Cardiac septum (tissue), 1 donor: ENCODE data around the gene BLTP3B. TPM values are rescaled to one million over a fixed set of nuclear protein-coding genes. Genes with fewer than 3 reads are reported as not detected.
"Not testable (repeated sequence)": the region's sequence is repeated elsewhere in the genome, so short reads cannot be mapped to it uniquely, and the experiment has no call there.

ENCODE experiments used
- DNase-seq: peaks from one replicate; pipeline ENCODE4 v3.0.0-alpha.2; 2020; ENCODE audit warnings: low spot score
- intact Hi-C: fragments of 100-400 bp; cut with DNase I; formaldehyde crosslinking; loops from one replicate; pipeline ENCODE4 v1.14.0; 2022
- long read RNA-seq: library from polyadenylated mRNA; unstranded; transcript quantifications from one replicate; pipeline ENCODE4 v2.0.0, GENCODE V29; 2021
- total RNA-seq: library from RNA; stranded (reverse); fragmentation: NEBNext Ultra II Directional; extraction: Animal tissue kit (Norgen Biotek cat#: 25700); gene quantifications from one replicate; pipeline ENCODE4 v1.2.1, GENCODE V29; 2021
- donor health status: DM: no; HTN: no; CAD: no.

The BLTP3B gene
- total RNA-seq = 20.2 TPM
- long read RNA-seq, full-length matches to known transcripts = 3 of 20 reads
- long read RNA-seq, partial matches to known transcripts = 14 of 20 reads
- long read RNA-seq, other reads (novel, unspliced or antisense) = 3 of 20 reads

- peak; percentile 96 for DNase-seq
- intact Hi-C loops = loop anchor here (5.0 to 10.0 kb wide), 2 partner anchors 59 to 122 kb away; partner anchors contain the start of genes ACTR6, DEPDC4 and SCYL2
These were observed at the start of gene BLTP3B for GRCh38 chr12:100142851-100143559. Gene BLTP3B, minus strand, starts transcription at chr12:100142874. Its CDS starts 239 bp downstream, at chr12:100142635.

- intact Hi-C loops = no loop called here
- DNase-seq = no peak
These were observed 47.1 kb upstream of the BLTP3B start for GRCh38 chr12:100189636-100190394.

GRCh38 chr12:100188888-100189635 lies 46.4 kb upstream of the BLTP3B start:
- DNase-seq, intact Hi-C loops: not testable (repeated sequence)

DNA sequence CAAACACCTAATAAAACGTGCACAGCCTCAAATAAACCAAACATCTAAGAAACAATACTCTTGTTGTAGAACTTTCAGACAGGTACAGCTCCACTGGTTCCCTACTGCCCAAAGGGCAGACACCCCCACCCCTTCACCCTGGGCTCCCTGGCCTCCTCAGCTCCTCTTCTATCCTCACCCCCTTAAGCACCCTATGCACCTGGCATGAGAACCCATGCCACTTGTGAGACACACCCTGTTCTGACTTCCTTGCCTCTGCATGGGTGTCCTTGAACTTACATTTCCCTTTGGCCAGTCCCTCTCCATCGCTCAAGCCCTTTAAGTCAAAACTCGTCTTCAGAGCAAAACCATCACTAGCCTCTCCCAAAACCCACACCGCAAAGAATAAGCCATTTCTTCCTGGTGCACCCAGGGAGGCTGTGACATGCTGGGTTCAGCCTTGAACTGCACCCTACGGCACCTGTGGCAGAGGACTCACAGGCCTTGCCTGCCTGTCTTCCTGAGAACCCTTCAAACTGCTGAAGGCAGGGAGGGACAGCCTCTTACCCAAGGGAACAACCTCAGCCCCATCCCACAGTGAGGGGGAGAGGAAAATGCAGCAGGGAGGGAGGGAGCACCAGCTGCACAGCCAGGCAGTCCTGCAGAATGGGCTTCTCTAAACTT lies 45.3 kb upstream of the BLTP3B start:
- no peak for DNase-seq
- intact Hi-C loops = no loop called here

DNA sequence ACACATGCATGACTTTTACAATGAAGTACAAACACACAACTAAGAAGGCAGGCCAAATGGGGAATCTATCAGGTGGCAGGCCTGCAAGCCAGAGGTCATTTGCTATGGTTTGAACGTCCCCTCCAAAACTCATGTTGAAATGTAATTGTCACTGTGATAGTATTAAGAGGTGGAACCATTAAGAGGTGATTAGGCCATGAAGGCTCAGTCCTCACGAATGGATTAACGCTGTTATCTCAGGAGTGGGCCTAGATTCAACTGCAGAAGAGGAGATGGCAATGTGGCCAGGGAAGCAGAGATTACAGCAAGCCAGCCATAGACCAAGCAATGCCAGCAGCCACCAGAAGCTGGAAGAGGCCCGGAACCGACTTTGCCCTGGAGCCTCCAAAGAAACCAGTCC lies 44.4 kb upstream of the BLTP3B start:
- intact Hi-C loops = no loop called here
- DNase-seq = no peak

- DNase-seq = no peak
- intact Hi-C loops = no loop called here
These were observed 43.4 kb upstream of the BLTP3B start for GRCh38 chr12:100186071-100186470.

- intact Hi-C loops = no loop called here
- no peak for DNase-seq
These were observed 42.8 kb upstream of the BLTP3B start for GRCh38 chr12:100185361-100185894.

DNA sequence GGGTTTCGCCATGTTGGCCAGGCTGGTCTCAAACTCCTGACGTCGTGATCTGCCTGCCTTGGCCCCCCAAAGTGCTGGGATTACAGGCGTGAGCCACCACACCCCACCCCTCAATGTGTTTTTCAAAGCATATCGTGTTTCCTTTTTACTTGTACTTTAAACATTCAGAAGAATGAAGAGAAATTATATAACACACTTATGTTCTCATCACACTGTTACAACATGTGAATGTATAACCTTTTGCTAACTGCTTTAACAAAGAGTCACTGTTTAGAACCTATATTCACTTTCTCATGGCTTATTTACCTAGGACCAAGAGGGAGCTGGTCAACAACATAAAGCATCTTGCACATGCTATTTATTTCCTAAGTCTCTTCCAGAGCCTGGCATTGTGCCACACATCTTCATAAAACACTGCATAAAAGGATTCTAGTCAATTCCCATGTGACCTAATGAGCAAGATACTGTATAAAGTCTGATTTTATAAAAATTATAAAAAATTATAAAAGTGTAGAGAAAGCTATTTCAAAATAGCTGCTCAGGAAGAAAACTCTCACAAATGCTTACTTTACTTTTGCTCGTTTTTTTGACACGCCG lies 42.0 kb upstream of the BLTP3B start:
- intact Hi-C loops = no loop called here
- DNase-seq = no peak

DNA sequence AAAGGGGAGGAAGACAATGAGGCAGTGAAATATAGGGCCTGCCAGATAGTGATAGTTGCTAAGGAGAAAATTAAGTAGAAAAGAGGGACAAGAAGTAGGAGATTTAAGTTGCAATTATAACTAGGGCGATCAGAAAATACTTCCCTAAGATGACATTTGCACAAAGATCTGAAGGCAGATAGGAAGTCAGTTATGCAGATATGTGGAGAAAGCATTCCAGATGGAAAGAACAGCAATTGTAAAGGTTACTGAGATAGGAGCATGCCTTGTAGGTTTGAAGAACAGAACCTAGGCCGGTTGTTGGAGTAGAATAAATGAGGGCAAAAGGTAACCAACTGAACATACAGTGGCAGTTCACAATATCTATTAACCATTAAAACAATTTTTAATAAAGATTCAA lies 36.6 kb upstream of the BLTP3B start:
- intact Hi-C loops = no loop called here
- no peak for DNase-seq

DNA sequence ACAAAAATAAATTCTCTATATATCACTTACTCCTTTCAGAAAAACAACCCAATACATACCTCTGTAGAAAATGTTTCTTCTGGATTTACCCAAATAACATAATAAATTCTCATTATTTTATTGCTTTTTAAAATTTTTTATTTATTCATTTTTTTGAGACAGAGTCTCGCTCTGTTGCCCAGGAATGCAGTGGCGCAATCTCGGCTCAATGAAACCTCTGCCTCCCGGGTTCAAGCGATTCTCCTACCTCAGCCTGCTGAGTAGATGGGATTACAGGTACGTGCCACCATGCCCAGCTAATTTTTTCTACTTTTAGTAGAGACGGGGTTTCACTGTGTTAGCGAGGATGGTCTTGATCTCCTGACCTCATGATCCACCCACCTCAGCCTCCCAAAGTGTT lies 33.8 kb upstream of the BLTP3B start:
- DNase-seq, intact Hi-C loops: not testable (repeated sequence)

DNA sequence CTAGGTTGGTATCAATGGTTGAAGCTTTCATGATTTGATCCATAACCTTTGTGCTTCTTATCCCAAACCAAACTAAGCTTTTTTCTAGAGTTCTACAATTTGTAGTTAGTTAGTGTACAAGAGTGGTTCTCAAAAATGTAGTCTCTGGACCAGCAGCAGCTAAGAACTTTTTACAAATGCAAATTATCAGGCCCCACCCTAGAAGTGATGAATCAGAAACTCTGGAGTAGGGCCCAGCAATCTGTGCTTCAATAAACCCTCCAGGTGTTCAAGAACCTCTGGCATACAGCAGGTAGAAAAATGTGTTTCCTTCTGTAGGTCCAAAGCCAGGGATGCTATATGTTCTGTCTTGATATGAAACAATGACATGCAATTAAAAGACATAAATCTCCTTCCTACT lies 31.8 kb upstream of the BLTP3B start:
- no peak for DNase-seq
- intact Hi-C loops = no loop called here

DNA sequence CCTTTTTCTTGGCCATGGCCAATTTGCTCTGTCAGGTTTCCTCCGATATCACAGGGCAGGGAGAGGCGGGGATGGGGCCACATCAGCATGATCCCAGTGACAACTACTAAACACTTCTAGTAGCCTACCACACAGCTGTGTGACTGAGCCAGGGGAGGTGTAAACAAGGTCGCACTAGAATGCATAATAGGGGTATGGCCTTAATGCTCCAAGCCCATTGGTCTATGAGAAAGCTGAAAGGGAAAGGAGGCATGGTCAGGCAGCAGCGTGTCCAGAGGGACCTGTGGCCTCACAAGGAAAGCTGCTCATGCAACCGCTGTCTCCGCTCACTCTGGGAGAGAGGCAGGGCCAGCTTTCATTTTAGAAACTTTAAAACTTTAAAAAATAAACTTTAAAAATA lies 30.4 kb upstream of the BLTP3B start:
- intact Hi-C loops = no loop called here

DNA sequence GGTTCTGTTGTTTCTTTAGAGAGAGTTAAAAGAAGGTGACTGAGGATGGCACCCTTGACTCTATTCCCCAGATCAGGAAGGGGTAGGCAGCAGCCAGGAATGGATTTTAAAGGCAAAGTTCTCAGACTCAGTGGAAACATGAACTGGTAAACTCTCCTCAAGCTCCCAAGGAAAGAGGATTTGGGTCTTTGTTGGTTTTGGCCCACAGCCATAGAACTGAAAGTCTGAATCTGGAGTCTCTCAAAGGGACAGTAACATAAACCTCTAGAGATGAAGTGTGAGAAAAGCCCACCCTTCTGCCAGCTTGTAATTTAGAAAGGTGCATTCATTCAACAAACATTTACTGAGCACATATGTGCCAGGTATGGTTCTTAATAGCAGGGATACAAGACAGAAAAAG lies 28.6 kb upstream of the BLTP3B start:
- intact Hi-C loops = no loop called here

More for the DNA sequence above, 30.4 kb upstream of the BLTP3B start:
- no peak for DNase-seq

DNA sequence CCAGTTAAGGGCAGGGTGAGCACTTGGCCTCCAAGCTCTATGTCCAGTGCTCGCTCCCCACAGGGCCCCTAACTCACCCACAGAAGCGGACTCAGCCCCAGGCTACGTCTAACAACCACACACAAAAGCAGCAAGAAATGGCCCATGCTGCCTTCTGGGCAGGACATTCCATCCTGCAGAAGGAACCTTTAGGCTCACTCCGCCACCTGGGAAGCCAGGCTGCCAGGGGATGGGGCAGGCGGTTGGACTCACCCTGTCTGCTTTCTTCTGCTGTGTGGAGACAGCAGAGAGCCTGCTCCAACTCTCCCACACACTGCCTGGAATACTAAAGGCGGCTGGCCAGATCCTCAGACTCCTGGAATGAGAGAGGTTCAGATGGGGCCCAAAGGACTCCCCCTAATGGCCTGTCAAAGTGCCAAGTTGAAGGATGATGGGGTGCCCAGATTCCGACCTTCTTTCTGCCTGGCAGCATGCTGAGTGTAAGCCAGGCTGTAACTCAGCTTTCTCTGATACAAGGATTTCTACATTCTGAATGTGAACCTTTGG lies 27.7 kb upstream of the BLTP3B start:
- intact Hi-C loops = no loop called here
- DNase-seq = no peak

More for the DNA sequence above, 28.6 kb upstream of the BLTP3B start:
- no peak for DNase-seq

GRCh38 chr12:100169345-100169744 lies 26.7 kb upstream of the BLTP3B start:
- no peak for DNase-seq
- intact Hi-C loops = no loop called here

- intact Hi-C loops = no loop called here
- no peak for DNase-seq
These were observed 25.9 kb upstream of the BLTP3B start for GRCh38 chr12:100168562-100168961.

GRCh38 chr12:100166232-100166631 lies 23.6 kb upstream of the BLTP3B start:
- DNase-seq = no peak
- intact Hi-C loops = no loop called here

DNA sequence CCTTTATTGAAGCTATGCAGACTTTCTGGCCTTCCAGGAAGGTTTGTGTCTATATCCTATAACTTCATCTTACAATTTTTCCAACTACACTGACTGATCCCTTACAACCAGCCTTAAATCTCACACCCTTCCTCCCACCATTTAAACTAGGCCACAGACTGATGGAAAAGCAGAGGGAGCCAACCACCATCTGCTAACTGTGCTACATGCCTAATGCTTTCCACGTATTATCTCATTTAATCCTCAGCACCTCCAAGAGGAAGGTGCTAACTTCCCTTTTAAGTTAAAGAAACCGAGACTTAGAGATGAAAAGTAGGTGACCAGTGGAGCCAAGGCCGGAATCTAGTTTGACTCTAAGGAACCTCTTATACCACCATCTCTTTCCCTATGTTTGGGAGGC lies 22.7 kb upstream of the BLTP3B start:
- intact Hi-C loops = no loop called here
- DNase-seq = no peak
